G401 (cell line): ENCODE data around the gene SSUH2. TPM values are rescaled to one million over a fixed set of nuclear protein-coding genes. Genes with fewer than 3 reads are reported as not detected.

Source experiments
- DNase-seq: peaks from one replicate; pipeline ENCODE4 v3.0.0-alpha.2; 2015; ENCODE audit warnings: low spot score
- in situ Hi-C: cut with HindIII; loops from 2 replicates; pipeline ENCODE4 v1.10.0; 2016; ENCODE audit warnings: low sequenced_read_pairs, mixed read lengths
- total RNA-seq: library from RNA; depleted of rRNA; stranded (reverse); fragments of >200 nt; shearing (Covaris generic); gene quantifications from 2 replicates; pipeline ENCODE4 v1.2.3, GENCODE V29; 2014; rRNA removed

SSUH2 gene
- total RNA-seq, 1 experiment from 2014 or later = not detected

GRCh38 chr3:8573342-8573926, 71.2 kb downstream of the SSUH2 start:
- no peak for DNase-seq
- in situ Hi-C loops = no loop called here

- in situ Hi-C loops = no loop called here
- no peak for DNase-seq
Measured at GRCh38 chr3:8571256-8571655, 73.3 kb downstream of the SSUH2 start.

Other genes with a start within 250 kb of the SSUH2 start
- 11.3 and 26.1 TPM in 2 replicates for gene LMCD1, start 143.0 kb downstream of the SSUH2 start, total RNA-seq
- not detected in 2 replicates for gene CAV3, start 89.0 kb upstream of the SSUH2 start, total RNA-seq
- 0.43 and 1.1 TPM in 2 replicates for gene OXTR, start 124.8 kb upstream of the SSUH2 start, total RNA-seq